Vagina (tissue), 2 donors: ENCODE data around the gene RNF6. TPM values are rescaled to one million over a fixed set of nuclear protein-coding genes. Genes with fewer than 3 reads are reported as not detected.
A peak's percentile ranks its signal among the peaks of the same experiment; 100 is the strongest.

ENCODE experiments used
- DNase-seq, 2 donors: peaks; one replicate each; pipeline ENCODE4 v3.0.0-alpha.2; 2017; ENCODE audit errors: extremely low spot score in 2 of 2
- H3K27ac ChIP-seq: fragments of 200-600 bp; sonication (generic); one replicate; pipeline ENCODE4 v1.5.1; 2019
- H3K27me3 ChIP-seq: fragments of 200-600 bp; sonication (generic); one replicate; pipeline ENCODE4 v1.5.1; 2019
- H3K36me3 ChIP-seq, 2 donors: fragments of 200-600 bp; sonication (generic); one replicate each; pipeline ENCODE4 v1.5.1; 2017 to 2019
- H3K4me1 ChIP-seq: fragments of 200-600 bp; sonication (generic); one replicate; pipeline ENCODE4 v1.5.1; 2019
- H3K4me3 ChIP-seq, 2 donors: fragments of 200-600 bp; sonication (generic); 1 replicate in 1 of 2; 2 replicates in 1 of 2; pipeline ENCODE4 v1.5.1; 2016 to 2019
- H3K9me3 ChIP-seq: fragments of 200-600 bp; sonication (generic); one replicate; pipeline ENCODE4 v1.5.1; 2019
- CTCF ChIP-seq, 3 experiments: fragments of 450-650 bp in 2 of 3; fragments of 200-600 bp in 1 of 3; sonication (generic) in 1 of 3; IDR thresholded peaks; one replicate each; pipeline ENCODE4 v1.5.1; 2017 to 2019; ENCODE audit warnings: antibody characterized with exemption in 3 of 3, mild to moderate bottlenecking in 2 of 3, moderate library complexity in 2 of 3
- POLR2A ChIP-seq, 2 donors: fragments of 450-650 bp; IDR thresholded peaks; one replicate each; pipeline ENCODE4 v1.6.1; 2017; ENCODE audit warnings: antibody characterized with exemption in 2 of 2, mild to moderate bottlenecking in 2 of 2, moderate library complexity in 2 of 2
- POLR2AphosphoS5 ChIP-seq, 2 donors: sonication (generic); formaldehyde crosslinking; IDR thresholded peaks; one replicate each; pipeline ENCODE4 v1.9.0; 2017; ENCODE audit warnings: antibody characterized with exemption in 2 of 2, mild to moderate bottlenecking in 2 of 2, low read depth in 1 of 2; ENCODE audit not compliant: insufficient read depth in 1 of 2
- intact Hi-C: fragments of 100-400 bp; cut with DNase I; formaldehyde crosslinking; loops from one replicate; pipeline ENCODE4 v1.15.1; 2023
- total RNA-seq: library from RNA; depleted of rRNA; stranded (reverse); fragments of >200 nt; gene quantifications from one replicate; pipeline ENCODE4 v1.2.3, GENCODE V29; 2016

The RNF6 gene
- total RNA-seq, 1 donor from 2014 or later, result 22.1 TPM

GRCh38 chr13:26257049-26257448, 34.9 kb upstream of the RNF6 start:
- peaks cover 21% of the 10 kb centered on the region for H3K4me1 ChIP-seq
- TF ChIP-seq POLR2AphosphoS5 (IDR thresholded peaks at IDR 0.05; ENCODE audit: insufficient read depth in 1 of 2, low read depth in 1 of 2) (no peak), POLR2A (IDR thresholded peaks at IDR 0.05) (no peak), CTCF (IDR thresholded peaks at IDR 0.05) (no peak)
- H3K4me3 ChIP-seq, result no peak overlapping the region
- no peak for DNase-seq
- no peak overlapping the region for H3K27ac ChIP-seq
- intact Hi-C loops, result loop anchor here (10.0 kb wide), 1 partner anchor 438 kb away; no protein-coding TSS in a partner anchor
- H3K9me3 ChIP-seq, result no peaks in the 10 kb centered on the region
- H3K27me3 ChIP-seq, result no peaks in the 10 kb centered on the region
- no peaks in the 10 kb centered on the region for H3K36me3 ChIP-seq

GRCh38 chr13:26255691-26256277, 33.7 kb upstream of the RNF6 start:
- H3K36me3 ChIP-seq, result no peaks in the 10 kb centered on the region
- peaks cover 21% of the 10 kb centered on the region for H3K4me1 ChIP-seq
- H3K27me3 ChIP-seq, result no peaks in the 10 kb centered on the region
- TF ChIP-seq CTCF (IDR thresholded peaks at IDR 0.05) (no peak), POLR2A (IDR thresholded peaks at IDR 0.05) (no peak), POLR2AphosphoS5 (IDR thresholded peaks at IDR 0.05; ENCODE audit: insufficient read depth in 1 of 2, low read depth in 1 of 2) (no peak)
- H3K27ac ChIP-seq, result no peak overlapping the region
- intact Hi-C loops, result loop anchor here (10.0 kb wide), 1 partner anchor 439 kb away; no protein-coding TSS in a partner anchor
- no peaks in the 10 kb centered on the region for H3K9me3 ChIP-seq
- peak overlapping the region; percentile 88 to 99 for H3K4me3 ChIP-seq
- DNase-seq, result no peak

- Histone ChIP-seq H3K4me1 (peaks cover 21% of the 10 kb centered on the region), H3K36me3 (no peaks in the 10 kb centered on the region), H3K4me3 (peak overlapping the region; percentile 88 to 99), H3K27ac (peak overlapping the region; percentile 91), H3K27me3 (no peaks in the 10 kb centered on the region), H3K9me3 (no peaks in the 10 kb centered on the region)
- no peak for DNase-seq
- intact Hi-C loops, result loop anchor here (10.0 kb wide), 1 partner anchor 440 kb away; no protein-coding TSS in a partner anchor
- TF ChIP-seq POLR2AphosphoS5 (IDR thresholded peaks at IDR 0.05; ENCODE audit: insufficient read depth in 1 of 2, low read depth in 1 of 2) (no peak), CTCF (IDR thresholded peaks at IDR 0.05) (no peak), POLR2A (IDR thresholded peaks at IDR 0.05) (no peak)
Observed at GRCh38 chr13:26255115-26255514, 33.0 kb upstream of the RNF6 start.

GRCh38 chr13:26254583-26255111, 32.5 kb upstream of the RNF6 start:
- Histone ChIP-seq H3K4me1 (peaks cover 21% of the 10 kb centered on the region), H3K4me3 (peak overlapping the region; percentile 88 to 99), H3K27me3 (no peaks in the 10 kb centered on the region), H3K36me3 (no peaks in the 10 kb centered on the region), H3K9me3 (no peaks in the 10 kb centered on the region), H3K27ac (peak overlapping the region; percentile 91)
- TF ChIP-seq POLR2AphosphoS5 (IDR thresholded peaks at IDR 0.05; ENCODE audit: insufficient read depth in 1 of 2, low read depth in 1 of 2) (no peak), POLR2A (IDR thresholded peaks at IDR 0.05) (no peak), CTCF (IDR thresholded peaks at IDR 0.05) (no peak)
- DNase-seq, result no peak
- intact Hi-C loops, result loop anchor here (10.0 kb wide), 1 partner anchor 440 kb away; no protein-coding TSS in a partner anchor
